Femur (tissue), 1 donor: Measurements from ENCODE around the gene ITGA11.

Experiments
- DNase-seq: peaks from one replicate; pipeline ENCODE4 v3.0.0-alpha.2; 2017

ITGA11 gene

GRCh38 chr15:68431792-68432401 is at the start of gene ITGA11:
ITGA11 (minus strand) TSS chr15:68432163; CDS start chr15:68432066, 97 bp downstream.
- DNase-seq: peak; percentile 88

- DNase-seq: no peak
Measured at GRCh38 chr15:68481321-68481720, 49.4 kb upstream of the ITGA11 start.

- no peak for DNase-seq
Measured at GRCh38 chr15:68480296-68480695, 48.3 kb upstream of the ITGA11 start.

- DNase-seq: no peak
Measured at GRCh38 chr15:68479870-68480269, 47.9 kb upstream of the ITGA11 start.

- DNase-seq: peak; percentile 81
Measured at GRCh38 chr15:68479406-68479805, 47.4 kb upstream of the ITGA11 start.

GRCh38 chr15:68478853-68479252 is 46.9 kb upstream of the ITGA11 start:
- no peak for DNase-seq

- DNase-seq: no peak
Measured at GRCh38 chr15:68475449-68475848, 43.5 kb upstream of the ITGA11 start.

- no peak for DNase-seq
Measured at GRCh38 chr15:68471541-68471940, 39.6 kb upstream of the ITGA11 start.

- DNase-seq: no peak
Measured at GRCh38 chr15:68470976-68471375, 39.0 kb upstream of the ITGA11 start.

GRCh38 chr15:68470049-68470742 is 38.2 kb upstream of the ITGA11 start:
- no peak for DNase-seq

GRCh38 chr15:68469162-68470048 is 37.4 kb upstream of the ITGA11 start:
- DNase-seq: no peak

- no peak for DNase-seq
Measured at GRCh38 chr15:68466876-68467275, 34.9 kb upstream of the ITGA11 start.

GRCh38 chr15:68465861-68466560 is 34.0 kb upstream of the ITGA11 start:
- DNase-seq: no peak

GRCh38 chr15:68464448-68465090 is 32.6 kb upstream of the ITGA11 start:
- peak; percentile 57 for DNase-seq

- no peak for DNase-seq
Measured at GRCh38 chr15:68463996-68464395, 32.0 kb upstream of the ITGA11 start.

GRCh38 chr15:68463444-68463843 is 31.5 kb upstream of the ITGA11 start:
- no peak for DNase-seq

- no peak for DNase-seq
Measured at GRCh38 chr15:68460166-68460565, 28.2 kb upstream of the ITGA11 start.

GRCh38 chr15:68450192-68450591 is 18.2 kb upstream of the ITGA11 start:
- DNase-seq: no peak

GRCh38 chr15:68449389-68449788 is 17.4 kb upstream of the ITGA11 start:
- DNase-seq: no peak

GRCh38 chr15:68447976-68448755 is 16.2 kb upstream of the ITGA11 start:
- no peak for DNase-seq

- DNase-seq: peak; percentile 3
Measured at GRCh38 chr15:68447209-68447608, 15.2 kb upstream of the ITGA11 start.

- no peak for DNase-seq
Measured at GRCh38 chr15:68445351-68445750, 13.4 kb upstream of the ITGA11 start.
